Natural killer cell treated with Interleukin-12 subunit alpha and Interleukin-12 subunit beta and Interleukin-15 and Interleukin-18, amount 100 ng/mL, for 72 hours (primary cell): ENCODE measurements around the gene AIF1. TPM values are rescaled to one million over a fixed set of nuclear protein-coding genes. Genes with fewer than 3 reads are reported as not detected.

Experiments used
- ATAC-seq, 2 donors: fragments of 150-1000 bp; cut with Tn5 transposase in 1 of 2; sonication (Bioruptor Pico), chemical (Tn5 transposase) in 1 of 2; 2 replicates each; pipeline ENCODE4 v1.10.0; 2021
- DNase-seq: peaks from one replicate; pipeline ENCODE4 v3.0.0; 2022; ENCODE audit warnings: low spot score
- H3K27ac Mint-ChIP-seq, 2 donors: 1 replicate in 1 of 2; 2 replicates in 1 of 2; pipeline ENCODE4 v1.8.0; 2022; ENCODE audit warnings: mixed read lengths in 2 of 2, mild to moderate bottlenecking in 1 of 2, moderate library complexity in 1 of 2
- H3K27me3 Mint-ChIP-seq, 2 donors: 1 replicate in 1 of 2; 2 replicates in 1 of 2; pipeline ENCODE4 v1.8.0; 2022; ENCODE audit warnings: mixed read lengths in 2 of 2
- H3K36me3 Mint-ChIP-seq: one replicate; pipeline ENCODE4 v1.8.0; 2022; ENCODE audit warnings: mixed read lengths
- H3K4me1 Mint-ChIP-seq, 2 donors: 1 replicate in 1 of 2; 2 replicates in 1 of 2; pipeline ENCODE4 v1.8.0; 2022; ENCODE audit warnings: low read depth in 2 of 2, mixed read lengths in 2 of 2, mild to moderate bottlenecking in 1 of 2
- H3K4me3 Mint-ChIP-seq: one replicate; pipeline ENCODE4 v1.8.0; 2022; ENCODE audit warnings: mixed read lengths
- H3K9me3 Mint-ChIP-seq: 2 replicates; pipeline ENCODE4 v1.8.0; 2022; ENCODE audit warnings: mixed read lengths
- total RNA-seq, 2 donors: library from RNA; stranded (reverse); gene quantifications; one replicate each; pipeline ENCODE4 v1.2.3, GENCODE V29; 2022

AIF1 gene
- total RNA-seq, 2 donors from 2014 or later: 9.3 to 20.0 TPM

GRCh38 chr6:31634131-31634530 lies 19.1 kb downstream of the AIF1 start:
- peaks cover 0 to 11% of the 10 kb centered on the region in 2 donors for H3K4me1 Mint-ChIP-seq
- H3K36me3 Mint-ChIP-seq: peaks cover 26% of the 10 kb centered on the region
- H3K27ac Mint-ChIP-seq: no peak overlapping the region
- ATAC-seq: no peak
- H3K4me3 Mint-ChIP-seq: no peak overlapping the region
- DNase-seq: no peak
- no peaks in the 10 kb centered on the region for H3K9me3 Mint-ChIP-seq
- H3K27me3 Mint-ChIP-seq: no peaks in the 10 kb centered on the region

- Mint-ChIP-seq H3K27ac (no peak overlapping the region), H3K4me3 (no peak overlapping the region), H3K27me3 (no peaks in the 10 kb centered on the region), H3K9me3 (no peaks in the 10 kb centered on the region), H3K4me1 (peaks cover 0 to 15% of the 10 kb centered on the region in 2 donors), H3K36me3 (peaks cover 26% of the 10 kb centered on the region)
- ATAC-seq (peak in 1 of 2 donors; percentile 30), DNase-seq (no peak)
Observed at GRCh38 chr6:31634969-31635575, 20.0 kb downstream of the AIF1 start.

GRCh38 chr6:31636698-31637596 lies 21.9 kb downstream of the AIF1 start:
- H3K4me3 Mint-ChIP-seq: no peak overlapping the region
- peaks cover 26% of the 10 kb centered on the region for H3K36me3 Mint-ChIP-seq
- no peaks in the 10 kb centered on the region for H3K9me3 Mint-ChIP-seq
- H3K4me1 Mint-ChIP-seq: peaks cover 0 to 10% of the 10 kb centered on the region in 2 donors
- H3K27ac Mint-ChIP-seq: no peak overlapping the region
- DNase-seq (no peak), ATAC-seq (no peak)
- no peaks in the 10 kb centered on the region for H3K27me3 Mint-ChIP-seq

- Mint-ChIP-seq H3K27me3 (no peaks in the 10 kb centered on the region), H3K4me3 (no peak overlapping the region), H3K36me3 (peaks cover 22% of the 10 kb centered on the region), H3K4me1 (peaks cover 0 to 5% of the 10 kb centered on the region in 2 donors), H3K27ac (no peak overlapping the region), H3K9me3 (no peaks in the 10 kb centered on the region)
- DNase-seq: no peak
- no peak for ATAC-seq
Observed at GRCh38 chr6:31639043-31639442, 24.0 kb downstream of the AIF1 start.

- H3K36me3 Mint-ChIP-seq: peaks cover 20% of the 10 kb centered on the region
- H3K27ac Mint-ChIP-seq: peak overlapping the region; percentile 27 to 33
- H3K4me3 Mint-ChIP-seq: no peak overlapping the region
- peaks cover 0 to 4% of the 10 kb centered on the region in 2 donors for H3K4me1 Mint-ChIP-seq
- H3K9me3 Mint-ChIP-seq: no peaks in the 10 kb centered on the region
- ATAC-seq (no peak), DNase-seq (no peak)
- no peaks in the 10 kb centered on the region for H3K27me3 Mint-ChIP-seq
Observed at GRCh38 chr6:31639449-31639861, 24.4 kb downstream of the AIF1 start.

- H3K4me3 Mint-ChIP-seq: no peak overlapping the region
- H3K36me3 Mint-ChIP-seq: peaks cover 19% of the 10 kb centered on the region
- no peak for DNase-seq
- no peak overlapping the region for H3K27ac Mint-ChIP-seq
- no peak for ATAC-seq
- no peaks in the 10 kb centered on the region for H3K27me3 Mint-ChIP-seq
- peaks cover 0 to 10% of the 10 kb centered on the region in 2 donors for H3K4me1 Mint-ChIP-seq
- H3K9me3 Mint-ChIP-seq: no peaks in the 10 kb centered on the region
Observed at GRCh38 chr6:31640612-31641011, 25.6 kb downstream of the AIF1 start.

- H3K27ac Mint-ChIP-seq: peak overlapping the region in 1 of 2 donors; percentile 44
- H3K4me3 Mint-ChIP-seq: no peak overlapping the region
- ATAC-seq: no peak
Observed at GRCh38 chr6:31641370-31641769, 26.3 kb downstream of the AIF1 start.

GRCh38 chr6:31642798-31643570 lies 27.9 kb downstream of the AIF1 start:
- no peaks in the 10 kb centered on the region for H3K27me3 Mint-ChIP-seq
- DNase-seq: no peak
- H3K4me1 Mint-ChIP-seq: peaks cover 0 to 15% of the 10 kb centered on the region in 2 donors
- H3K9me3 Mint-ChIP-seq: no peaks in the 10 kb centered on the region
- no peak overlapping the region for H3K27ac Mint-ChIP-seq
- no peak overlapping the region for H3K4me3 Mint-ChIP-seq
- no peak for ATAC-seq
- peaks cover 20% of the 10 kb centered on the region for H3K36me3 Mint-ChIP-seq

More at GRCh38 chr6:31641370-31641769, 26.3 kb downstream of the AIF1 start:
- Mint-ChIP-seq H3K9me3 (no peaks in the 10 kb centered on the region), H3K27me3 (no peaks in the 10 kb centered on the region), H3K36me3 (peaks cover 16% of the 10 kb centered on the region), H3K4me1 (peaks cover 0 to 12% of the 10 kb centered on the region in 2 donors)
- DNase-seq: no peak

GRCh38 chr6:31643818-31644454 lies 28.9 kb downstream of the AIF1 start:
- no peak overlapping the region for H3K4me3 Mint-ChIP-seq
- no peaks in the 10 kb centered on the region for H3K27me3 Mint-ChIP-seq
- no peak overlapping the region for H3K27ac Mint-ChIP-seq
- peaks cover 25% of the 10 kb centered on the region for H3K36me3 Mint-ChIP-seq
- peaks cover 0 to 19% of the 10 kb centered on the region in 2 donors for H3K4me1 Mint-ChIP-seq
- H3K9me3 Mint-ChIP-seq: no peaks in the 10 kb centered on the region
- ATAC-seq: peak in 1 of 2 donors; percentile 3
- no peak for DNase-seq

GRCh38 chr6:31645325-31645724 lies 30.3 kb downstream of the AIF1 start:
- Mint-ChIP-seq H3K36me3 (peaks cover 29% of the 10 kb centered on the region), H3K27ac (peak overlapping the region in 1 of 2 donors; percentile 73), H3K4me1 (peaks cover 5 to 22% of the 10 kb centered on the region in 2 donors), H3K9me3 (no peaks in the 10 kb centered on the region), H3K4me3 (no peak overlapping the region), H3K27me3 (no peaks in the 10 kb centered on the region)
- DNase-seq (no peak), ATAC-seq (no peak)

GRCh38 chr6:31651602-31652191 lies 36.7 kb downstream of the AIF1 start:
- Mint-ChIP-seq H3K27ac (peak overlapping the region; percentile 88 to 97), H3K36me3 (peaks cover 13% of the 10 kb centered on the region), H3K27me3 (no peaks in the 10 kb centered on the region), H3K9me3 (no peaks in the 10 kb centered on the region), H3K4me1 (peaks cover 47 to 48% of the 10 kb centered on the region in 2 donors), H3K4me3 (peak overlapping the region; percentile 95)
- ATAC-seq: peak; percentile 66 to 69
- peak; percentile 83 for DNase-seq

GRCh38 chr6:31652925-31653724 lies 38.1 kb downstream of the AIF1 start:
- Mint-ChIP-seq H3K27ac (peak overlapping the region; percentile 88 to 97), H3K4me3 (peak overlapping the region; percentile 95), H3K9me3 (no peaks in the 10 kb centered on the region), H3K4me1 (peaks cover 50 to 55% of the 10 kb centered on the region in 2 donors), H3K36me3 (peaks cover 8% of the 10 kb centered on the region), H3K27me3 (no peaks in the 10 kb centered on the region)
- peak; percentile 90 for DNase-seq
- peak; percentile 80 to 86 for ATAC-seq
